Gastroesophageal sphincter (tissue), 3 donors: Measurements from ENCODE around the gene PAX4.

ENCODE experiments used
- CTCF ChIP-seq, 4 experiments: fragments of 200-600 bp in 2 of 4; fragments of 450-650 bp in 2 of 4; sonication (generic) in 1 of 4; IDR thresholded peaks; one replicate each; pipeline ENCODE4 v1.5.1; 2017 to 2019; ENCODE audit warnings: antibody characterized with exemption in 4 of 4, mild to moderate bottlenecking in 2 of 4, moderate library complexity in 2 of 4
- EP300 ChIP-seq: sonication (generic); formaldehyde crosslinking; IDR thresholded peaks from one replicate; pipeline ENCODE4 v1.6.1; 2017; ENCODE audit warnings: antibody characterized with exemption, mild to moderate bottlenecking
- POLR2A ChIP-seq, 2 donors: fragments of 450-650 bp; IDR thresholded peaks; one replicate each; pipeline ENCODE4 v1.6.1; 2017; ENCODE audit warnings: antibody characterized with exemption in 2 of 2, mild to moderate bottlenecking in 2 of 2, moderate library complexity in 1 of 2
- POLR2AphosphoS5 ChIP-seq: sonication (generic); formaldehyde crosslinking; IDR thresholded peaks from one replicate; pipeline ENCODE4 v1.6.1; 2017; ENCODE audit warnings: antibody characterized with exemption

GRCh38 chr7:127665922-127666321 is 48.0 kb upstream of the PAX4 start:
- TF ChIP-seq CTCF (IDR thresholded peaks at IDR 0.05), result no peak
- no peak for TF ChIP-seq EP300
- TF ChIP-seq POLR2A (IDR thresholded peaks at IDR 0.05), result no peak
- TF ChIP-seq POLR2AphosphoS5, result no peak
